Panc1 (cell line): ENCODE data around the gene AKT3. TPM values are rescaled to one million over a fixed set of nuclear protein-coding genes. Genes with fewer than 3 reads are reported as not detected.

ENCODE experiments used
- ATAC-seq: fragments of 200-7000 bp; cut with Tn5 transposase; 2 replicates; pipeline ENCODE4 v1.9.1; 2020; ENCODE audit warnings: mild to moderate bottlenecking, moderate library complexity
- BruUV-seq: library from RNA; stranded (reverse); fragments of 400-500 nt; replicated peaks from 2 replicates; lab custom pipeline; 2021; lab: Mats Ljungman, UMichigan
- CTCF ChIA-PET: fragments of 300-600 bp; sonication (Branson Sonifier 250); formaldehyde crosslinking; loops from one replicate; lab custom pipeline; 2022; ENCODE audit warnings: antibody characterized with exemption; lab: Charles Lee
- POLR2A ChIA-PET: fragments of 300-600 bp; sonication (Branson Sonifier 250); formaldehyde crosslinking; loops from one replicate; lab custom pipeline; 2022; ENCODE audit warnings: antibody characterized with exemption; lab: Charles Lee
- DNase-seq: peaks from one replicate; pipeline ENCODE4 v3.0.0-alpha.2; 2010; ENCODE audit warnings: low read depth, low spot score
- H3K27ac ChIP-seq: 2 replicates; pipeline ENCODE4 v1.5.1; 2011; ENCODE audit warnings: mild to moderate bottlenecking, low read length, inconsistent platforms
- H3K27me3 ChIP-seq: fragments of 200-500 bp; sonication (Bioruptor generic); 2 replicates; pipeline ENCODE4 v1.6.0; 2014; ENCODE audit warnings: low read length, inconsistent platforms; ENCODE audit not compliant: control insufficient read depth, insufficient read depth
- H3K36me3 ChIP-seq: fragments of 200-500 bp; sonication (Bioruptor generic); 2 replicates; pipeline ENCODE4 v1.5.1; 2014; ENCODE audit warnings: inconsistent platforms, mild to moderate bottlenecking, low read length, moderate library complexity; ENCODE audit not compliant: control insufficient read depth, insufficient read depth
- H3K4me1 ChIP-seq: 2 replicates; pipeline ENCODE4 v1.5.1; 2011; ENCODE audit warnings: inconsistent platforms, mild to moderate bottlenecking, low read length, moderate library complexity; ENCODE audit not compliant: control insufficient read depth, insufficient read depth
- H3K4me3 ChIP-seq, 2 experiments: 2 replicates each; pipeline ENCODE4 v1.5.1; 2011 to 2012; ENCODE audit warnings: low read depth in 2 of 2, low read length in 2 of 2, mild to moderate bottlenecking in 2 of 2, inconsistent platforms in 1 of 2, moderate library complexity in 1 of 2
- H3K9me3 ChIP-seq: fragments of 200-500 bp; sonication (Bioruptor generic); 2 replicates; pipeline ENCODE4 v1.5.1; 2014; ENCODE audit warnings: low read depth, mild to moderate bottlenecking, inconsistent platforms, low read length, moderate library complexity; ENCODE audit not compliant: control insufficient read depth, insufficient read depth
- POLR2AphosphoS5 ChIP-seq: IDR thresholded peaks from 2 replicates; pipeline ENCODE4 v1.6.1; 2012; ENCODE audit warnings: mild to moderate bottlenecking, low read depth, low read length, moderate library complexity
- SIN3A ChIP-seq: IDR thresholded peaks from 2 replicates; pipeline ENCODE4 v1.6.1; 2012; ENCODE audit warnings: low read depth, mild to moderate bottlenecking, low read length, moderate library complexity, borderline replicate concordance; ENCODE audit not compliant: insufficient read depth
- TCF7L2 ChIP-seq: IDR thresholded peaks from 2 replicates; pipeline ENCODE4 v1.6.1; 2011; ENCODE audit warnings: mild to moderate bottlenecking, low read depth, low read length, inconsistent platforms
- in situ Hi-C: cut with HindIII; loops from 2 replicates; pipeline ENCODE4 v1.10.0; 2016; ENCODE audit warnings: low sequenced_read_pairs, low pct_unique_long_range_greater_than_20kb
- intact Hi-C: fragments of 100-400 bp; cut with micrococcal nuclease; formaldehyde crosslinking; loops from one replicate; pipeline ENCODE4 v1.10.0; 2022; ENCODE audit not compliant: unreplicated experiment
- total RNA-seq: library from RNA; stranded (reverse); gene quantifications from one replicate; pipeline ENCODE4 v1.2.1, GENCODE V29; 2021; ENCODE audit not compliant: unreplicated experiment
- TF ChIP-seq, protein P1 (sequence below): fragments of 450-650 bp; IDR thresholded peaks from 2 replicates; pipeline ENCODE4 v1.5.1; 2017; ENCODE audit warnings: mild to moderate bottlenecking
- TF ChIP-seq, protein P2 (sequence below), 2 experiments: IDR thresholded peaks; 2 replicates each; pipeline ENCODE4 v1.6.1; 2011 to 2012; ENCODE audit warnings: low read depth in 2 of 2, control low read depth in 1 of 2, low read length in 1 of 2, mild to moderate bottlenecking in 1 of 2, moderate library complexity in 1 of 2; ENCODE audit not compliant: insufficient read depth in 1 of 2

AKT3 gene
- total RNA-seq, 1 experiment from 2014 or later: 11.0 TPM

DNA sequence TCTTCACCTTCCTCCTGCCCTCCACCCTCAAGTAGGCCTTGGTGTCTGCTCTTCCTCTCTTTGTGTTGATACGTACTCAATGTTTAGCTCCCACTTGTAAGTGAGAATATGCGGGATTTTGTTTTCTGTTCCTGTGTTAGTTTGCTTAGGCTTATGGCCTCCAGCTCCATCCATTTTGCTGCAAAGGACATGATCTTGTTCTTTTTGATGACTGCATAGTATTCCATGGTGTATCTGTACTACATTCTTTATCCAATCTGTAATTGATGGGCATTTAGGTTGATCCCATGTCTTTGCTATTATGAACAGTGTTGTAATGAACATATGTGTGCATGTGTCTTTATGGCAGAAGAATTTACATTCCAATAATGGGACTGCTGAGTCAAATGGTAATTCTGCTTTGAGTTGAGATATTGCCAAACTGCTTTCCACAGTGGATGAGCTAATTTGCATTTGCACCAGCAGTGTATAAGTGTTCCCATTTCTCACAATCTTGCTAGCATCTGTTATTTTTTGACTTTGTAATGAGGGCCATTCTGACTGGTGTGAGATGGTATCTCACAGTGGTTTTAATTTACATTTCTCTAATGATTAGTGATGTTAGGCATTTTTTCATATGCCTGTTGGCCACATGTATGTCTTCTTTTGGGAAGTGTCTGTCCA, 321.5 kb downstream of the AKT3 start:
- no peaks in the 10 kb centered on the region for H3K27me3 ChIP-seq
- no TSS peak for BruUV-seq
- POLR2A ChIA-PET: interaction anchor here (0.7 kb wide), 1 partner anchor 141 kb away, joined by 12 read pairs; no protein-coding TSS in a partner anchor
- no peaks in the 10 kb centered on the region for H3K9me3 ChIP-seq
- CTCF ChIA-PET: no interaction called here
- H3K4me3 ChIP-seq: no peak overlapping the region
- in situ Hi-C loops (no loop called here), intact Hi-C loops (no loop called here)
- no peak overlapping the region for H3K27ac ChIP-seq
- DNase-seq (no peak), ATAC-seq (no peak)
- no peaks in the 10 kb centered on the region for H3K4me1 ChIP-seq
- H3K36me3 ChIP-seq: no peaks in the 10 kb centered on the region
- TF ChIP-seq, protein P1, sequence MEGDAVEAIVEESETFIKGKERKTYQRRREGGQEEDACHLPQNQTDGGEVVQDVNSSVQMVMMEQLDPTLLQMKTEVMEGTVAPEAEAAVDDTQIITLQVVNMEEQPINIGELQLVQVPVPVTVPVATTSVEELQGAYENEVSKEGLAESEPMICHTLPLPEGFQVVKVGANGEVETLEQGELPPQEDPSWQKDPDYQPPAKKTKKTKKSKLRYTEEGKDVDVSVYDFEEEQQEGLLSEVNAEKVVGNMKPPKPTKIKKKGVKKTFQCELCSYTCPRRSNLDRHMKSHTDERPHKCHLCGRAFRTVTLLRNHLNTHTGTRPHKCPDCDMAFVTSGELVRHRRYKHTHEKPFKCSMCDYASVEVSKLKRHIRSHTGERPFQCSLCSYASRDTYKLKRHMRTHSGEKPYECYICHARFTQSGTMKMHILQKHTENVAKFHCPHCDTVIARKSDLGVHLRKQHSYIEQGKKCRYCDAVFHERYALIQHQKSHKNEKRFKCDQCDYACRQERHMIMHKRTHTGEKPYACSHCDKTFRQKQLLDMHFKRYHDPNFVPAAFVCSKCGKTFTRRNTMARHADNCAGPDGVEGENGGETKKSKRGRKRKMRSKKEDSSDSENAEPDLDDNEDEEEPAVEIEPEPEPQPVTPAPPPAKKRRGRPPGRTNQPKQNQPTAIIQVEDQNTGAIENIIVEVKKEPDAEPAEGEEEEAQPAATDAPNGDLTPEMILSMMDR: no peak
- no peak for TF ChIP-seq TCF7L2
- no peak for TF ChIP-seq SIN3A
- TF ChIP-seq, protein P2, sequence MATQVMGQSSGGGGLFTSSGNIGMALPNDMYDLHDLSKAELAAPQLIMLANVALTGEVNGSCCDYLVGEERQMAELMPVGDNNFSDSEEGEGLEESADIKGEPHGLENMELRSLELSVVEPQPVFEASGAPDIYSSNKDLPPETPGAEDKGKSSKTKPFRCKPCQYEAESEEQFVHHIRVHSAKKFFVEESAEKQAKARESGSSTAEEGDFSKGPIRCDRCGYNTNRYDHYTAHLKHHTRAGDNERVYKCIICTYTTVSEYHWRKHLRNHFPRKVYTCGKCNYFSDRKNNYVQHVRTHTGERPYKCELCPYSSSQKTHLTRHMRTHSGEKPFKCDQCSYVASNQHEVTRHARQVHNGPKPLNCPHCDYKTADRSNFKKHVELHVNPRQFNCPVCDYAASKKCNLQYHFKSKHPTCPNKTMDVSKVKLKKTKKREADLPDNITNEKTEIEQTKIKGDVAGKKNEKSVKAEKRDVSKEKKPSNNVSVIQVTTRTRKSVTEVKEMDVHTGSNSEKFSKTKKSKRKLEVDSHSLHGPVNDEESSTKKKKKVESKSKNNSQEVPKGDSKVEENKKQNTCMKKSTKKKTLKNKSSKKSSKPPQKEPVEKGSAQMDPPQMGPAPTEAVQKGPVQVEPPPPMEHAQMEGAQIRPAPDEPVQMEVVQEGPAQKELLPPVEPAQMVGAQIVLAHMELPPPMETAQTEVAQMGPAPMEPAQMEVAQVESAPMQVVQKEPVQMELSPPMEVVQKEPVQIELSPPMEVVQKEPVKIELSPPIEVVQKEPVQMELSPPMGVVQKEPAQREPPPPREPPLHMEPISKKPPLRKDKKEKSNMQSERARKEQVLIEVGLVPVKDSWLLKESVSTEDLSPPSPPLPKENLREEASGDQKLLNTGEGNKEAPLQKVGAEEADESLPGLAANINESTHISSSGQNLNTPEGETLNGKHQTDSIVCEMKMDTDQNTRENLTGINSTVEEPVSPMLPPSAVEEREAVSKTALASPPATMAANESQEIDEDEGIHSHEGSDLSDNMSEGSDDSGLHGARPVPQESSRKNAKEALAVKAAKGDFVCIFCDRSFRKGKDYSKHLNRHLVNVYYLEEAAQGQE (IDR thresholded peaks at IDR 0.05; ENCODE audit: insufficient read depth in 1 of 2, low read depth in 2 of 2, low read length in 1 of 2): no peak
- TF ChIP-seq POLR2AphosphoS5: no peak

DNA sequence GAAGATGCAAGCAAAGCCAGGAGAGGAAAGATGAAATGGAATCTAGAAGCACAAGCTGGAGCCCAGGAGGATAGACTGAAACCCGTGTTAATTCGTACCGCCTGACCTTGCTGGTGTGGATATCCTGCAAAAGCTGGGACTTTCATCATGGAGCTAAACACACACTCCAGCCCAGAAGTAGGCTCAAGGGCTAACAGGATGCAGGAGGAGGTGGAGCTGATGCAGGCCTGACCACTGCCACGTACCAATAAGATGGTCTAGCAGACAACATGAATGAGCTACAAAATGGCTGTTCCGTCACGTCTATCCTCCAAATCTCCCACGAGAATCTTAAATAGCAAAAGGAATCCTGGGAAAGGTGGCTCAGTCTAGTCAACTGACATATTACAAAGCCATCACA, 323.9 kb downstream of the AKT3 start:
- POLR2A ChIA-PET: interaction anchor here (0.6 kb wide), 1 partner anchor 681 kb away, joined by 3 read pairs; no protein-coding TSS in a partner anchor
- DNase-seq (no peak), ATAC-seq (peak; percentile 26; the same call in 1 of the 2 replicates)
- CTCF ChIA-PET: no interaction called here
- TF ChIP-seq SIN3A (no peak), POLR2AphosphoS5 (no peak), TCF7L2 (no peak)
- TF ChIP-seq, protein P2 (IDR thresholded peaks at IDR 0.05; ENCODE audit: insufficient read depth in 1 of 2, low read depth in 2 of 2, low read length in 1 of 2): no peak
- TF ChIP-seq, protein P1: no peak
- no TSS peak for BruUV-seq
- H3K4me1 ChIP-seq: no peaks in the 10 kb centered on the region
- no peaks in the 10 kb centered on the region for H3K27me3 ChIP-seq
- no peaks in the 10 kb centered on the region for H3K36me3 ChIP-seq
- no peak overlapping the region for H3K4me3 ChIP-seq
- H3K27ac ChIP-seq: no peak overlapping the region
- intact Hi-C loops: no loop called here
- H3K9me3 ChIP-seq: no peaks in the 10 kb centered on the region
- in situ Hi-C loops: no loop called here
